ENCODE data around the gene PTP4A1. TPM values are rescaled to one million over a fixed set of nuclear protein-coding genes. Genes with fewer than 3 reads are reported as not detected.

Gene PTP4A1
- polyA plus RNA-seq, 1 donor (not counting 4 experiments of a cell fraction or from before 2014, with no cell fraction given) = 65.7 TPM

- no peak overlapping the region for H3K9ac ChIP-seq (ENCODE audit: control insufficient read depth, extremely low read depth, insufficient read depth, low read length)
- dilution Hi-C loops (cut with MboI; ENCODE audit: extremely low pct_ligation_motif_present, low sequenced_read_pairs) = no loop called here
- peaks cover 19% of the 10 kb centered on the region for H3K4me1 ChIP-seq (ENCODE audit: control insufficient read depth, extremely low read depth, insufficient read depth, low read length)
- no peaks in the 10 kb centered on the region for H3K9me1 ChIP-seq (ENCODE audit: control insufficient read depth, extremely low read depth, insufficient read depth, low read length)
- no peaks in the 10 kb centered on the region for H3K27me3 ChIP-seq (ENCODE audit: control insufficient read depth, extremely low read depth, insufficient read depth, low read length)
- TF ChIP-seq CTCF (optimal IDR thresholded peaks at IDR 0.05 in 1 of 3, IDR thresholded peaks at IDR 0.05 in 1 of 3, conservative IDR thresholded peaks at IDR 0.05 in 1 of 3; ENCODE audit: extremely low read depth in 1 of 3, insufficient read depth in 2 of 3, low read length in 3 of 3) (no peak), EZH2 (IDR thresholded peaks at IDR 0.05; ENCODE audit: low read length) (no peak)
- no peaks in the 10 kb centered on the region for H4K20me1 ChIP-seq (ENCODE audit: control insufficient read depth, extremely low read depth, insufficient read depth, low read length)
- H3K9me3 ChIP-seq (ENCODE audit: control insufficient read depth, low read depth, low read length) = no peaks in the 10 kb centered on the region
- FAIRE-seq = peak; percentile 58
- no peak overlapping the region for H3K4me3 ChIP-seq (ENCODE audit: control insufficient read depth in 2 of 3, extremely low read depth in 1 of 3, insufficient read depth in 2 of 3, low read depth in 1 of 3, low read length in 3 of 3)
- no peaks in the 10 kb centered on the region for H3K36me3 ChIP-seq (ENCODE audit: control insufficient read depth in 2 of 2, extremely low read depth in 1 of 2, insufficient read depth in 2 of 2, low read length in 2 of 2)
- peak overlapping the region; percentile 44 for H3K4me2 ChIP-seq (ENCODE audit: control insufficient read depth, extremely low read depth, insufficient read depth, low read depth, low read length)
- H2AFZ ChIP-seq (ENCODE audit: control insufficient read depth, low read length) = no peak overlapping the region
- no peak for DNase-seq (ENCODE audit: low read depth, low spot score)
- H3K79me2 ChIP-seq (ENCODE audit: control insufficient read depth, insufficient read depth, low read length) = no peaks in the 10 kb centered on the region
- H3K27ac ChIP-seq (ENCODE audit: control insufficient read depth, insufficient read depth, low read length) = no peak overlapping the region
Measured at GRCh38 chr6:63565727-63566596, 6.3 kb upstream of the PTP4A1 start.

- H3K79me2 ChIP-seq (ENCODE audit: control insufficient read depth, insufficient read depth, low read length) = peaks cover 6% of the 10 kb centered on the region
Measured at GRCh38 chr6:63567966-63568365, 4.3 kb upstream of the PTP4A1 start.

More at GRCh38 chr6:63567966-63568365, 4.3 kb upstream of the PTP4A1 start:
- TF ChIP-seq EZH2 (IDR thresholded peaks at IDR 0.05; ENCODE audit: low read length) (no peak), CTCF (optimal IDR thresholded peaks at IDR 0.05 in 1 of 3, IDR thresholded peaks at IDR 0.05 in 1 of 3, conservative IDR thresholded peaks at IDR 0.05 in 1 of 3; ENCODE audit: extremely low read depth in 1 of 3, insufficient read depth in 2 of 3, low read length in 3 of 3) (no peak)
- Histone ChIP-seq H3K4me2 (ENCODE audit: control insufficient read depth, extremely low read depth, insufficient read depth, low read depth, low read length) (no peak overlapping the region), H3K36me3 (ENCODE audit: control insufficient read depth in 2 of 2, extremely low read depth in 1 of 2, insufficient read depth in 2 of 2, low read length in 2 of 2) (no peaks in the 10 kb centered on the region), H3K4me3 (ENCODE audit: control insufficient read depth in 2 of 3, extremely low read depth in 1 of 3, insufficient read depth in 2 of 3, low read depth in 1 of 3, low read length in 3 of 3) (no peak overlapping the region), H3K4me1 (ENCODE audit: control insufficient read depth, extremely low read depth, insufficient read depth, low read length) (peaks cover 27% of the 10 kb centered on the region), H4K20me1 (ENCODE audit: control insufficient read depth, extremely low read depth, insufficient read depth, low read length) (no peaks in the 10 kb centered on the region), H2AFZ (ENCODE audit: control insufficient read depth, low read length) (no peak overlapping the region), H3K27me3 (ENCODE audit: control insufficient read depth, extremely low read depth, insufficient read depth, low read length) (no peaks in the 10 kb centered on the region), H3K9ac (ENCODE audit: control insufficient read depth, extremely low read depth, insufficient read depth, low read length) (no peak overlapping the region), H3K9me1 (ENCODE audit: control insufficient read depth, extremely low read depth, insufficient read depth, low read length) (no peaks in the 10 kb centered on the region), H3K27ac (ENCODE audit: control insufficient read depth, insufficient read depth, low read length) (no peak overlapping the region), H3K9me3 (ENCODE audit: control insufficient read depth, low read depth, low read length) (no peaks in the 10 kb centered on the region)
- DNase-seq (ENCODE audit: low read depth, low spot score) = no peak
- dilution Hi-C loops (cut with MboI; ENCODE audit: extremely low pct_ligation_motif_present, low sequenced_read_pairs) = no loop called here
- FAIRE-seq = no peak

All from keratinocyte (primary cell).